Spleen (tissue), 7 donors: ENCODE data around the gene TRAF1.

Source experiments
- POLR2A ChIP-seq, 3 donors: fragments of 450-650 bp; IDR thresholded peaks; one replicate each; pipeline ENCODE4 v1.5.1; 2017; ENCODE audit warnings: antibody characterized with exemption in 3 of 3, mild to moderate bottlenecking in 1 of 3
- POLR2AphosphoS5 ChIP-seq, 3 donors: sonication (generic); formaldehyde crosslinking; IDR thresholded peaks; one replicate each; pipeline ENCODE4 v1.5.1; 2017; ENCODE audit warnings: antibody characterized with exemption in 3 of 3
- TF ChIP-seq, protein P1 (sequence below), 11 experiments: fragments of 200-600 bp in 7 of 11; fragments of 450-650 bp in 4 of 11; sonication (generic) in 4 of 11; IDR thresholded peaks in 8 of 11; conservative IDR thresholded peaks in 3 of 11; 1 replicate in 7 of 11; 2 replicates in 4 of 11; pipeline versions ENCODE4 v1.4.0 to v1.8.0; 2016 to 2021; ENCODE audit warnings: antibody characterized with exemption in 11 of 11, inconsistent platforms in 4 of 11, mild to moderate bottlenecking in 1 of 11
- donor health status: DM: no; HTN: no; CAD: no; lungs with moderate emphysema.
- donor health status: DM: no; HTN: no; CAD: no.
- donor health status: DM: no; HTN: no; CAD: no.

DNA sequence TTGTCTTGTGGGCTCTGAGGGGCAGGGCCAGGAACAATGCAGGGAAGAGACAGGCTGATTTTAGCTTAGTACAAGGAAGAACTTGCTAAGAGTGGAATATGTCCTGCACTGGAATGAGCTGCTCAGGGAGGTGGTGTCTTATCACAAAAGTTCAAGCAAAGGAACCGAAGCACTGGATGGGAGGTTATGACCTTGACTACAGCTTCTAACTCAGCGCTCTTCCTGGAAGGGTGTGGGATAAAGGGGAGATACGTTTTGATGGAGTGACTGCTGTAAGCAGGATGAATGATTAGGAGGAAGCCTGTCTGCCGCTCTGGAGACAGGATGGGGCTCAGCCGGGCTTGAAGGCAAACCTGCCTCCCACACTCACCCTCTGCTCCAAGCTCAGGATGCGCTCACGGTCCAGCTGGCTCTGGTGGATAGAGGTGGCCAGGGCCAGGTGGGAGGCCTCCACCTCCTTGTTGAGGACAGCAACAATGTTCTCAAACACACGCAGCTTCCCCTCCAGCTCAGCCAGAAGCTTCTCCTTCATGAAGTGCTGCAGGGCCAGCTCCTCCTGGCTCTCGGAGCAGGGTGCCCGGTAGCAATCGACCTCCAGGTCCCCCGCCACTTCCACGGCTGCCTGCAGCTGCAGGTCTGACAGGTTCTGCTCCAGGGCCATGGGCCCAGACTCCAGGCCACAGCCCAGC lies 13.5 kb downstream of the TRAF1 start:
- TF ChIP-seq, protein P1, sequence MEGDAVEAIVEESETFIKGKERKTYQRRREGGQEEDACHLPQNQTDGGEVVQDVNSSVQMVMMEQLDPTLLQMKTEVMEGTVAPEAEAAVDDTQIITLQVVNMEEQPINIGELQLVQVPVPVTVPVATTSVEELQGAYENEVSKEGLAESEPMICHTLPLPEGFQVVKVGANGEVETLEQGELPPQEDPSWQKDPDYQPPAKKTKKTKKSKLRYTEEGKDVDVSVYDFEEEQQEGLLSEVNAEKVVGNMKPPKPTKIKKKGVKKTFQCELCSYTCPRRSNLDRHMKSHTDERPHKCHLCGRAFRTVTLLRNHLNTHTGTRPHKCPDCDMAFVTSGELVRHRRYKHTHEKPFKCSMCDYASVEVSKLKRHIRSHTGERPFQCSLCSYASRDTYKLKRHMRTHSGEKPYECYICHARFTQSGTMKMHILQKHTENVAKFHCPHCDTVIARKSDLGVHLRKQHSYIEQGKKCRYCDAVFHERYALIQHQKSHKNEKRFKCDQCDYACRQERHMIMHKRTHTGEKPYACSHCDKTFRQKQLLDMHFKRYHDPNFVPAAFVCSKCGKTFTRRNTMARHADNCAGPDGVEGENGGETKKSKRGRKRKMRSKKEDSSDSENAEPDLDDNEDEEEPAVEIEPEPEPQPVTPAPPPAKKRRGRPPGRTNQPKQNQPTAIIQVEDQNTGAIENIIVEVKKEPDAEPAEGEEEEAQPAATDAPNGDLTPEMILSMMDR (IDR thresholded peaks at IDR 0.05 in 8 of 11, conservative IDR thresholded peaks at IDR 0.05 in 3 of 11) = no peak
- TF ChIP-seq POLR2A (IDR thresholded peaks at IDR 0.05) (no peak), POLR2AphosphoS5 (IDR thresholded peaks at IDR 0.05) (no peak)
